WTC11 (cell line): ENCODE results near the gene SARDH. TPM values are rescaled to one million over a fixed set of nuclear protein-coding genes. Genes with fewer than 3 reads are reported as not detected.

Experiments used
- ATAC-seq: fragments of 200-7000 bp; cut with Tn5 transposase; 2 replicates; pipeline ENCODE4 v1.10.0; 2021; ENCODE audit warnings: mild to moderate bottlenecking, moderate library complexity
- CTCF ChIA-PET: fragments of 300-600 bp; sonication (Branson Sonifier 250); formaldehyde crosslinking; loops from one replicate; lab custom pipeline; 2021; ENCODE audit warnings: antibody characterized with exemption; lab: Charles Lee
- POLR2A ChIA-PET: fragments of 350-600 bp; sonication (Branson Sonifier 250); formaldehyde crosslinking; loops from one replicate; lab custom pipeline; 2021; ENCODE audit warnings: antibody characterized with exemption; lab: Charles Lee
- DNase-seq: peaks from one replicate; pipeline ENCODE4 v3.0.0; 2021; ENCODE audit warnings: low spot score
- H3K27ac Mint-ChIP-seq: 2 replicates; pipeline ENCODE4 v1.8.0; 2021; ENCODE audit warnings: mixed read lengths
- H3K27me3 Mint-ChIP-seq: 2 replicates; pipeline ENCODE4 v1.8.0; 2021; ENCODE audit warnings: low read depth, mild to moderate bottlenecking, moderate library complexity, mixed read lengths
- H3K36me3 Mint-ChIP-seq: 2 replicates; pipeline ENCODE4 v1.8.0; 2021; ENCODE audit warnings: mixed read lengths
- H3K4me1 Mint-ChIP-seq: 2 replicates; pipeline ENCODE4 v1.8.0; 2022; ENCODE audit warnings: mixed read lengths
- H3K4me3 Mint-ChIP-seq: 2 replicates; pipeline ENCODE4 v1.8.0; 2021; ENCODE audit warnings: mild to moderate bottlenecking, moderate library complexity, mixed read lengths
- H3K9me3 Mint-ChIP-seq: 2 replicates; pipeline ENCODE4 v1.8.0; 2021; ENCODE audit warnings: mixed read lengths
- AFF4 ChIP-seq: sonication (generic); formaldehyde crosslinking; IDR thresholded peaks from 2 replicates; pipeline ENCODE4 v1.8.1; 2023; ENCODE audit warnings: mild to moderate bottlenecking, missing genetic modification reagents, borderline replicate concordance
- ATF6 ChIP-seq: sonication (generic); formaldehyde crosslinking; IDR thresholded peaks from 2 replicates; pipeline ENCODE4 v1.8.1; 2023; ENCODE audit warnings: mild to moderate bottlenecking, missing genetic modification reagents
- FOXP1 ChIP-seq: sonication (generic); formaldehyde crosslinking; IDR thresholded peaks from 2 replicates; pipeline ENCODE4 v1.8.0; 2022; ENCODE audit warnings: missing genetic modification reagents, mild to moderate bottlenecking, moderate library complexity, borderline replicate concordance
- GABPB1 ChIP-seq: sonication (generic); formaldehyde crosslinking; IDR thresholded peaks from 2 replicates; pipeline ENCODE4 v1.8.1; 2023; ENCODE audit warnings: mild to moderate bottlenecking, missing genetic modification reagents
- HMGA2 ChIP-seq: fragments of 250-450 bp; sonication (Bioruptor Pico); IDR thresholded peaks from 2 replicates; pipeline ENCODE4 v1.4.0; 2021; ENCODE audit warnings: mild to moderate bottlenecking, moderate library complexity
- IRF1 ChIP-seq: sonication (generic); formaldehyde crosslinking; IDR thresholded peaks from 2 replicates; pipeline ENCODE4 v1.8.0; 2023; ENCODE audit warnings: missing genetic modification reagents
- IRF2 ChIP-seq: sonication (generic); formaldehyde crosslinking; IDR thresholded peaks from 2 replicates; pipeline ENCODE4 v1.8.0; 2022; ENCODE audit warnings: low read depth, missing genetic modification reagents, borderline replicate concordance
- JUN ChIP-seq: sonication (generic); formaldehyde crosslinking; IDR thresholded peaks from 2 replicates; pipeline ENCODE4 v1.8.0; 2023; ENCODE audit warnings: mild to moderate bottlenecking, missing genetic modification reagents
- PREB ChIP-seq: sonication (generic); formaldehyde crosslinking; IDR thresholded peaks from 2 replicates; pipeline ENCODE4 v1.8.1; 2022; ENCODE audit warnings: mild to moderate bottlenecking, missing genetic modification reagents, moderate library complexity, borderline replicate concordance
- SMAD3 ChIP-seq: sonication (generic); formaldehyde crosslinking; IDR thresholded peaks from 2 replicates; pipeline ENCODE4 v1.8.0; 2022; ENCODE audit warnings: missing genetic modification reagents, mild to moderate bottlenecking, borderline replicate concordance
- TCF7 ChIP-seq: sonication (generic); formaldehyde crosslinking; IDR thresholded peaks from 2 replicates; pipeline ENCODE4 v1.8.0; 2022; ENCODE audit warnings: mild to moderate bottlenecking, low read depth, missing genetic modification reagents, moderate library complexity
- ZNF232 ChIP-seq: sonication (generic); formaldehyde crosslinking; IDR thresholded peaks from 2 replicates; pipeline ENCODE4 v1.8.0; 2022; ENCODE audit warnings: mild to moderate bottlenecking, missing genetic modification reagents
- ZNF671 ChIP-seq: fragments of 250-450 bp; sonication (Bioruptor Pico); IDR thresholded peaks from 2 replicates; pipeline ENCODE4 v1.8.0; 2021; ENCODE audit warnings: mild to moderate bottlenecking
- ZSCAN18 ChIP-seq: fragments of 250-450 bp; sonication (Bioruptor Pico); IDR thresholded peaks from 2 replicates; pipeline ENCODE4 v2.1.2; 2022; ENCODE audit warnings: mild to moderate bottlenecking, moderate library complexity
- total RNA-seq: library from RNA; stranded (reverse); gene quantifications from 3 replicates; pipeline ENCODE4 v1.2.3, GENCODE V29; 2021
- TF ChIP-seq, protein P1 (sequence below): sonication (generic); formaldehyde crosslinking; IDR thresholded peaks from 2 replicates; pipeline ENCODE4 v1.8.1; 2023; ENCODE audit warnings: mild to moderate bottlenecking, moderate library complexity, missing genetic modification reagents
- TF ChIP-seq, protein P2 (sequence below): sonication (generic); formaldehyde crosslinking; IDR thresholded peaks from 2 replicates; pipeline ENCODE4 v1.8.1; 2022; ENCODE audit warnings: low read depth, missing genetic modification reagents, borderline replicate concordance
- TF ChIP-seq, protein P3 (sequence below): sonication (generic); formaldehyde crosslinking; IDR thresholded peaks from 2 replicates; pipeline ENCODE4 v1.8.0; 2022; ENCODE audit warnings: missing genetic modification reagents

Gene SARDH
- total RNA-seq, 1 experiment from 2014 or later, result 8.5 TPM

- TF ChIP-seq, protein P1, sequence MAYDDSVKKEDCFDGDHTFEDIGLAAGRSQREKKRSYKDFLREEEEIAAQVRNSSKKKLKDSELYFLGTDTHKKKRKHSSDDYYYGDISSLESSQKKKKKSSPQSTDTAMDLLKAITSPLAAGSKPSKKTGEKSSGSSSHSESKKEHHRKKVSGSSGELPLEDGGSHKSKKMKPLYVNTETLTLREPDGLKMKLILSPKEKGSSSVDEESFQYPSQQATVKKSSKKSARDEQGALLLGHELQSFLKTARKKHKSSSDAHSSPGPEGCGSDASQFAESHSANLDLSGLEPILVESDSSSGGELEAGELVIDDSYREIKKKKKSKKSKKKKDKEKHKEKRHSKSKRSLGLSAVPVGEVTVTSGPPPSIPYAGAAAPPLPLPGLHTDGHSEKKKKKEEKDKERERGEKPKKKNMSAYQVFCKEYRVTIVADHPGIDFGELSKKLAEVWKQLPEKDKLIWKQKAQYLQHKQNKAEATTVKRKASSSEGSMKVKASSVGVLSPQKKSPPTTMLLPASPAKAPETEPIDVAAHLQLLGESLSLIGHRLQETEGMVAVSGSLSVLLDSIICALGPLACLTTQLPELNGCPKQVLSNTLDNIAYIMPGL (CRISPR knock-in tag), result no peak
- TF ChIP-seq ZNF232 (CRISPR knock-in tag) (no peak), TCF7 (CRISPR knock-in tag) (no peak), JUN (CRISPR knock-in tag) (no peak), GABPB1 (CRISPR knock-in tag) (no peak), PREB (no peak), ZSCAN18 (CRISPR knock-in tag) (no peak), IRF2 (no peak), SMAD3 (CRISPR knock-in tag) (no peak)
- TF ChIP-seq, protein P2, sequence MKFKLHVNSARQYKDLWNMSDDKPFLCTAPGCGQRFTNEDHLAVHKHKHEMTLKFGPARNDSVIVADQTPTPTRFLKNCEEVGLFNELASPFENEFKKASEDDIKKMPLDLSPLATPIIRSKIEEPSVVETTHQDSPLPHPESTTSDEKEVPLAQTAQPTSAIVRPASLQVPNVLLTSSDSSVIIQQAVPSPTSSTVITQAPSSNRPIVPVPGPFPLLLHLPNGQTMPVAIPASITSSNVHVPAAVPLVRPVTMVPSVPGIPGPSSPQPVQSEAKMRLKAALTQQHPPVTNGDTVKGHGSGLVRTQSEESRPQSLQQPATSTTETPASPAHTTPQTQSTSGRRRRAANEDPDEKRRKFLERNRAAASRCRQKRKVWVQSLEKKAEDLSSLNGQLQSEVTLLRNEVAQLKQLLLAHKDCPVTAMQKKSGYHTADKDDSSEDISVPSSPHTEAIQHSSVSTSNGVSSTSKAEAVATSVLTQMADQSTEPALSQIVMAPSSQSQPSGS (CRISPR knock-in tag), result no peak
Observed at GRCh38 chr9:133707065-133707762, 30.9 kb downstream of the SARDH start (continued).

DNA sequence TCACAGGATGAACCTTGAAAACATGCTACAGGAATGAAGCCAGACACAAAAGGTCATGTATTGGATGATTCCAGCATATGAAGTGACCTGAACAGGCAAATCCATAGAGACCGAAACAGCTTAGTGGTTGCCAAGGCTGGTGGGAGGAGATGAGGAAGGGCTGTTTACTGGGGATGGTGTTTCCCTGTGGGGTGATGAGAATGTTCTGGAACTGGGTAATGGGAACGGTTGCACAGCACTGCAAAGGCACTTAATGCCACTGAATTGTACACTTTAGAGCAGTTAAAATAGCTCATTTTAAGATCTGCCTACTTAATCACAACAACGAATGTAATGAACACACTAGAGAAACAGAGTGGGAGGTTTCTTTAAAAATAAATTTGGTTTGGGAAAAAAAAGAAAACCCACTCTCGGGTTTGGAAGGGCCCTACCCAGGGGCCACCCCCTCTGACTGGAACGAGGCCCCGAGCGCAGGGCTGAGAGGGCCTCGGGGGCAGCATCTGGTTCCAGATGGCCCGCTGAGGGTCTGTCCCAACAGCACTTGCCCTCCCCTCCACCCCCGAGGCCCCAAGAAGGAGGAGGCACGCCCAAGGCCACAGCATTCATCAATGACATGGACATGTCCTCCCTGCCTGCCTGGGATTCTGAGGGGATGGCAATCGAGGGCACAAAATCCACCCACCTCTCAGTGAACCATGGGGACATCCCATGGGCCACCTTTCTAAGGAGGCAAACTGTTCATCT is 31.7 kb downstream of the SARDH start:
- POLR2A ChIA-PET, result no interaction called here
- Mint-ChIP-seq H3K4me3 (no peak overlapping the region), H3K27me3 (no peaks in the 10 kb centered on the region), H3K4me1 (peaks cover 4% of the 10 kb centered on the region; the same call in 1 of the 2 replicates), H3K36me3 (no peaks in the 10 kb centered on the region), H3K27ac (no peak overlapping the region), H3K9me3 (no peaks in the 10 kb centered on the region)
- CTCF ChIA-PET, result no interaction called here
- DNase-seq (peak; percentile 8), ATAC-seq (no peak)
- no peak for TF ChIP-seq ZNF671 (CRISPR knock-in tag)
- TF ChIP-seq IRF1, result no peak
- no peak for TF ChIP-seq ATF6 (CRISPR knock-in tag)
- no peak for TF ChIP-seq FOXP1 (CRISPR knock-in tag)
- no peak for TF ChIP-seq AFF4 (CRISPR knock-in tag)
- TF ChIP-seq, protein P3, sequence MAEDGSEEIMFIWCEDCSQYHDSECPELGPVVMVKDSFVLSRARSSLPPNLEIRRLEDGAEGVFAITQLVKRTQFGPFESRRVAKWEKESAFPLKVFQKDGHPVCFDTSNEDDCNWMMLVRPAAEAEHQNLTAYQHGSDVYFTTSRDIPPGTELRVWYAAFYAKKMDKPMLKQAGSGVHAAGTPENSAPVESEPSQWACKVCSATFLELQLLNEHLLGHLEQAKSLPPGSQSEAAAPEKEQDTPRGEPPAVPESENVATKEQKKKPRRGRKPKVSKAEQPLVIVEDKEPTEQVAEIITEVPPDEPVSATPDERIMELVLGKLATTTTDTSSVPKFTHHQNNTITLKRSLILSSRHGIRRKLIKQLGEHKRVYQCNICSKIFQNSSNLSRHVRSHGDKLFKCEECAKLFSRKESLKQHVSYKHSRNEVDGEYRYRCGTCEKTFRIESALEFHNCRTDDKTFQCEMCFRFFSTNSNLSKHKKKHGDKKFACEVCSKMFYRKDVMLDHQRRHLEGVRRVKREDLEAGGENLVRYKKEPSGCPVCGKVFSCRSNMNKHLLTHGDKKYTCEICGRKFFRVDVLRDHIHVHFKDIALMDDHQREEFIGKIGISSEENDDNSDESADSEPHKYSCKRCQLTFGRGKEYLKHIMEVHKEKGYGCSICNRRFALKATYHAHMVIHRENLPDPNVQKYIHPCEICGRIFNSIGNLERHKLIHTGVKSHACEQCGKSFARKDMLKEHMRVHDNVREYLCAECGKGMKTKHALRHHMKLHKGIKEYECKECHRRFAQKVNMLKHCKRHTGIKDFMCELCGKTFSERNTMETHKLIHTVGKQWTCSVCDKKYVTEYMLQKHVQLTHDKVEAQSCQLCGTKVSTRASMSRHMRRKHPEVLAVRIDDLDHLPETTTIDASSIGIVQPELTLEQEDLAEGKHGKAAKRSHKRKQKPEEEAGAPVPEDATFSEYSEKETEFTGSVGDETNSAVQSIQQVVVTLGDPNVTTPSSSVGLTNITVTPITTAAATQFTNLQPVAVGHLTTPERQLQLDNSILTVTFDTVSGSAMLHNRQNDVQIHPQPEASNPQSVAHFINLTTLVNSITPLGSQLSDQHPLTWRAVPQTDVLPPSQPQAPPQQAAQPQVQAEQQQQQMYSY (CRISPR knock-in tag), result no peak
- no peak for TF ChIP-seq HMGA2
